ENCODE results near the gene PTPRN2. TPM values are rescaled to one million over a fixed set of nuclear protein-coding genes. Genes with fewer than 3 reads are reported as not detected.

The PTPRN2 gene
- total and polyA plus RNA-seq, 2 of the 8 experiments (the other 6 are each of a cell fraction or from before 2014, with no cell fraction given): 2.6 to 4.5 TPM

DNA sequence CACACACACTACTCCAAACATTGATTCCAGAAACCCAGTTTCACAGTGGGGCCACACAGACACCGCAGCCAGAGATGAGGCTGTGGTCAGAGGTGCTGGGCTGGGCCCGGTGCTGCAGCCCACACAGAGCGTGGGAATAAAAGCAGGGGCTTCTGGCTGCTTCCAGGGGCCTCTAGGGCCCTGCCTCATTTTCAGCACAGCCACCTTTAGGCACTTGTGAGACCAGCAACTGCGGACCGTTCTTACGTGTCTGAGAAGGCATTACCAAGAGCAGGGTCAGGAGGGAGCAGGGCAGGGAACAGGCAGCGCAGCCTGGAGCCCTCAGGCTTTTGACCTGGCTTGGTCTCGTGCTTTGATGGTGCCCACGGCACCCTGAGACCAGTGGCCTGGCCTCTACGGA is 980.4 kb downstream of the PTPRN2 start:
- H3K14ac ChIP-seq (ENCODE audit: insufficient read length): no peak overlapping the region
- H3K9me3 ChIP-seq (ENCODE audit: insufficient read depth in 2 of 2, low read depth in 1 of 2, low read length in 1 of 2): no peaks in the 10 kb centered on the region
- no peak overlapping the region for H3K23ac ChIP-seq (ENCODE audit: insufficient read length)
- H2BK20ac ChIP-seq (ENCODE audit: low read length): no peak overlapping the region
- H3K4me2 ChIP-seq (ENCODE audit: insufficient read depth in 1 of 2, low read depth in 2 of 2, low read length in 2 of 2): no peak overlapping the region
- no peak overlapping the region for H3K27ac ChIP-seq (ENCODE audit: low read depth, low read length)
- H4K8ac ChIP-seq (ENCODE audit: extremely low read depth, insufficient read depth, low read length): no peak overlapping the region
- no peak overlapping the region for H2BK15ac ChIP-seq (ENCODE audit: low read length)
- H3K79me2 ChIP-seq (ENCODE audit: control insufficient read depth in 1 of 2, insufficient read depth in 2 of 2, low read length in 2 of 2): no peaks in the 10 kb centered on the region
- ChIA-PET CTCF (ENCODE audit: partially characterized antibody) (interaction anchor here (0.9 to 1.6 kb wide), 4 partner anchors 26 to 132 kb away, joined by 3 to 4 read pairs (median 3); no protein-coding TSS in a partner anchor), POLR2A (ENCODE audit: partially characterized antibody) (no interaction called here)
- no peaks in the 10 kb centered on the region for H3K23me2 ChIP-seq (ENCODE audit: low read depth, low read length)
- no peak overlapping the region for H3K9ac ChIP-seq (replicated peaks in 1 of 4; ENCODE audit: extremely low read depth in 1 of 4, low read depth in 3 of 4, low read length in 3 of 4)
- no peak overlapping the region for H3K4ac ChIP-seq (replicated peaks; ENCODE audit: insufficient read length, low read depth, low read length)
- H3K36me3 ChIP-seq (ENCODE audit: control insufficient read depth in 2 of 4, insufficient read depth in 4 of 4, low read length in 3 of 4): no peaks in the 10 kb centered on the region
- H4K20me1 ChIP-seq (replicated peaks in 1 of 2; ENCODE audit: control insufficient read depth in 1 of 2, insufficient read depth in 2 of 2, low read length in 2 of 2): peaks cover 3 to 4% of the 10 kb centered on the region in 2 experiments
- H3K56ac ChIP-seq (replicated peaks; ENCODE audit: insufficient read length, low read depth, low read length): no peak overlapping the region
- DNase-seq (ENCODE audit: low read depth in 1 of 2, low spot score in 2 of 2): no peak
- 91% methylated on average over 10 of the region's 10 CpGs; no CpG with 5 or more reads in 1 of the 2 experiments for whole genome bisulfite sequencing, 2 experiments (ENCODE audit: extremely low coverage in 1 of 2, insufficient coverage in 1 of 2, insufficient read length in 1 of 2, insufficient replicate concordance in 2 of 2, low coverage in 1 of 2, low lambda C conversion rate in 2 of 2, missing lambda C conversion rate in 1 of 2)
- no peaks in the 10 kb centered on the region for H3K79me1 ChIP-seq (ENCODE audit: low read depth, low read length)
- H2BK120ac ChIP-seq (replicated peaks; ENCODE audit: low read depth, low read length): no peak overlapping the region
- H2BK12ac ChIP-seq (ENCODE audit: low read depth, low read length): no peak overlapping the region
- no peak overlapping the region for H4K5ac ChIP-seq (ENCODE audit: insufficient read length, low read depth, low read length)
- FAIRE-seq: no peak
- no peak overlapping the region for H2AFZ ChIP-seq (ENCODE audit: low read length)
- TF ChIP-seq BRCA1 (IDR thresholded peaks at IDR 0.05; ENCODE audit: low read depth, low read length) (no peak), KDM5A (IDR thresholded peaks at IDR 0.05; ENCODE audit: low read length) (no peak), RNF2 (IDR thresholded peaks at IDR 0.05; ENCODE audit: borderline replicate concordance, low read depth, low read length, missing control alignments, poor library complexity, severe bottlenecking) (no peak), CHD2 (IDR thresholded peaks at IDR 0.05; ENCODE audit: low read length) (no peak), CEBPB (IDR thresholded peaks at IDR 0.05; ENCODE audit: low read depth, low read length) (no peak), GTF2F1 (IDR thresholded peaks at IDR 0.05; ENCODE audit: borderline replicate concordance, low read depth, low read length) (no peak), KDM1A (IDR thresholded peaks at IDR 0.05; ENCODE audit: borderline replicate concordance, low read length) (no peak), TEAD4 (IDR thresholded peaks at IDR 0.05; ENCODE audit: low read depth, low read length) (no peak)
- H2AK5ac ChIP-seq (ENCODE audit: low read depth, low read length): no peak overlapping the region
- H2BK5ac ChIP-seq (ENCODE audit: low read depth, low read length): no peak overlapping the region
- no peak overlapping the region for H4K91ac ChIP-seq (replicated peaks; ENCODE audit: insufficient read length, low read length)
- no peak overlapping the region for H3K18ac ChIP-seq (ENCODE audit: extremely low read depth, low read length)
- H3K27me3 ChIP-seq (replicated peaks in 1 of 4; ENCODE audit: control insufficient read depth in 3 of 4, extremely low read depth in 1 of 4, insufficient read depth in 3 of 4, low read length in 3 of 4): peaks cover 0 to 19% (median 14%) of the 10 kb centered on the region in 4 experiments; a peak in 6 of 7 replicates
- no peaks in the 10 kb centered on the region for H3K4me1 ChIP-seq (replicated peaks in 1 of 4; ENCODE audit: control insufficient read depth in 3 of 4, insufficient read depth in 4 of 4, low read length in 3 of 4)
- no peak overlapping the region for H3K4me3 ChIP-seq (ENCODE audit: extremely low read depth in 1 of 4, insufficient read depth in 2 of 4, low read depth in 3 of 4, low read length in 4 of 4)

All from H1 (cell line).